NB4 (cell line): ENCODE data around the gene PCTP.

Experiments used
- DNase-seq: peaks from one replicate; pipeline ENCODE4 v3.0.0; 2010; ENCODE audit warnings: low read depth
- H3K4me3 ChIP-seq: one replicate; pipeline ENCODE4 v1.5.1; 2011; ENCODE audit warnings: mild to moderate bottlenecking, low read depth, low read length, moderate library complexity
- MAX ChIP-seq: IDR thresholded peaks from 2 replicates; pipeline ENCODE4 v1.6.1; 2011; ENCODE audit warnings: low read depth, low read length
- MYC ChIP-seq: IDR thresholded peaks from 2 replicates; pipeline ENCODE4 v1.6.1; 2011; ENCODE audit warnings: low read depth, low read length
- POLR2A ChIP-seq: IDR thresholded peaks from 2 replicates; pipeline ENCODE4 v1.6.1; 2011; ENCODE audit warnings: mild to moderate bottlenecking; ENCODE audit not compliant: insufficient read length; ENCODE audit errors: extremely low read depth
- TF ChIP-seq, protein P1 (sequence below): IDR thresholded peaks from one replicate; pipeline ENCODE4 v1.5.1; 2012; ENCODE audit warnings: low read depth, low read length

Gene PCTP

DNA sequence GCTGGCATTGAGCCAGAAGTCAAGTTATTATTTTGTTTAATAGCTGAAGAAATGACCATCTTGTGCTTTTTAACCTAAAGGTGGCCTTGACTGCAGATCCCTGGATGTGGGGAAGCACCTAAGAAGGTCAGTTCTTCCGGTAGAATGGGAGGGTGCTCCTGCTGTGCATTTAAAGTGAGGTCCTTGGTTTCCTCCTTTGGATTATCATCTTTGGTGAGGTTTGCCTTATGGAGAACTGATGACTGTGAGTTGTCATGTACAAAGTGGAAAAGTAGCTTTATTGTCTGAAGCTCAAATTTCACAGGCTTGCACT is 66.5 kb downstream of the PCTP start:
- TF ChIP-seq MYC (no peak), MAX (no peak), POLR2A (no peak)
- TF ChIP-seq, protein P1, sequence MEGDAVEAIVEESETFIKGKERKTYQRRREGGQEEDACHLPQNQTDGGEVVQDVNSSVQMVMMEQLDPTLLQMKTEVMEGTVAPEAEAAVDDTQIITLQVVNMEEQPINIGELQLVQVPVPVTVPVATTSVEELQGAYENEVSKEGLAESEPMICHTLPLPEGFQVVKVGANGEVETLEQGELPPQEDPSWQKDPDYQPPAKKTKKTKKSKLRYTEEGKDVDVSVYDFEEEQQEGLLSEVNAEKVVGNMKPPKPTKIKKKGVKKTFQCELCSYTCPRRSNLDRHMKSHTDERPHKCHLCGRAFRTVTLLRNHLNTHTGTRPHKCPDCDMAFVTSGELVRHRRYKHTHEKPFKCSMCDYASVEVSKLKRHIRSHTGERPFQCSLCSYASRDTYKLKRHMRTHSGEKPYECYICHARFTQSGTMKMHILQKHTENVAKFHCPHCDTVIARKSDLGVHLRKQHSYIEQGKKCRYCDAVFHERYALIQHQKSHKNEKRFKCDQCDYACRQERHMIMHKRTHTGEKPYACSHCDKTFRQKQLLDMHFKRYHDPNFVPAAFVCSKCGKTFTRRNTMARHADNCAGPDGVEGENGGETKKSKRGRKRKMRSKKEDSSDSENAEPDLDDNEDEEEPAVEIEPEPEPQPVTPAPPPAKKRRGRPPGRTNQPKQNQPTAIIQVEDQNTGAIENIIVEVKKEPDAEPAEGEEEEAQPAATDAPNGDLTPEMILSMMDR: no peak
- H3K4me3 ChIP-seq: no peak overlapping the region
- DNase-seq: no peak

DNA sequence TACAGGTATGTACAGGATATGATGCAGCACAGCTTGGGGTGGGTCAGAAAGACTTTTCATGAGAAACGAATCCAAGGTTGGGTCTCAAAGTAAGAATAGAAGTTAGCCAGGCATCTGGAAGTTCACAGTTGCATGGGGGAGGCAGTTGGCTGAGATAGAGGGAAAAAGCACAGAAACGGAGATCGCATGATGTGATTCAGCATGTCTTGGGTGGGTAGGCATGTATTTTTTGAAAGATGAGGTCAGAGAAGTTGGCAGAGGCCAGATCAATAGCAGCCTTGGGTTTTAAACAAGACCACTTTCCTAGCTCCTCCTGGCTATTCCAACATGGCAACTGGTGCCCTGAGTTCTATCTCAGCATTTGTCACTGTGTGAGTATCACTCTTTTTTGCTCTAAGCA is 67.2 kb downstream of the PCTP start:
- no peak for DNase-seq
- TF ChIP-seq POLR2A: no peak
- TF ChIP-seq MAX: no peak
- no peak for TF ChIP-seq MYC
- TF ChIP-seq, protein P1: no peak
- H3K4me3 ChIP-seq: no peak overlapping the region

- no peak for TF ChIP-seq POLR2A
- TF ChIP-seq, protein P1: no peak
- TF ChIP-seq MYC: no peak
- TF ChIP-seq MAX: no peak
- DNase-seq: no peak
- no peak overlapping the region for H3K4me3 ChIP-seq
Measured at GRCh38 chr17:55818451-55819375, 67.9 kb downstream of the PCTP start.

DNA sequence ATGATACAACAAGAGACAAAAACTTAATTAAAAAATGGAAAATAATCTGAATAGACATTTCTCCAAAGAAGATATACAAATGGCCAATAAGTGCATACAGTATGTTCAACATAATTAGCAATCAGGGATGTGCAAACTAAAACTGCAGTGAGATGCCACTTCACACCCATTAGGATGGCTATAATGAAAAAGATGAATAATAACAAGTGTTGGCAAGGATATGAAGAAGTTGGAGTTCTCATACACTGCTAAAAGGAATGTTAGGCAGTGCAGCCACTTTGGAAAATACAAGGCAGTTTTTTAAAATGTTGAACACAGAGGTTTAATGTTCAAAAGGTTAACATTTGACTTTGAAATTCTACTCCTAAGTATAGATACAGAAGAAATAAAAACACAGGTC is 69.8 kb downstream of the PCTP start:
- no peak for DNase-seq
- TF ChIP-seq MYC (no peak), MAX (no peak), POLR2A (no peak)
- TF ChIP-seq, protein P1: no peak
- no peak overlapping the region for H3K4me3 ChIP-seq

- DNase-seq: no peak
- TF ChIP-seq, protein P1: no peak
- TF ChIP-seq MAX: no peak
- no peak overlapping the region for H3K4me3 ChIP-seq
Measured at GRCh38 chr17:55822028-55822427, 71.2 kb downstream of the PCTP start.
